Spleen (tissue), 11 donors: Measurements from ENCODE around the gene FBXL4. TPM values are rescaled to one million over a fixed set of nuclear protein-coding genes. Genes with fewer than 3 reads are reported as not detected.

ENCODE experiments used
- DNase-seq: peaks from one replicate; pipeline ENCODE4 v3.0.0-alpha.2; 2020
- H3K27ac ChIP-seq, 8 donors: fragments of 200-600 bp; sonication (generic) in 7 of 8; 1 replicate in 4 of 8; 2 replicates in 4 of 8; pipeline versions ENCODE4 v1.5.0 to v1.8.0; 2016 to 2021; ENCODE audit warnings: inconsistent platforms in 4 of 8, mild to moderate bottlenecking in 4 of 8, moderate library complexity in 1 of 8
- H3K27me3 ChIP-seq, 7 donors: fragments of 200-600 bp; sonication (generic) in 6 of 7; replicated peaks in 1 of 7; 1 replicate in 4 of 7; 2 replicates in 3 of 7; pipeline versions ENCODE4 v1.5.0 to v1.8.0; 2016 to 2021; ENCODE audit warnings: inconsistent platforms in 3 of 7, mild to moderate bottlenecking in 1 of 7
- H3K36me3 ChIP-seq, 6 donors: fragments of 200-600 bp; sonication (generic) in 5 of 6; 1 replicate in 4 of 6; 2 replicates in 2 of 6; pipeline versions ENCODE4 v1.5.0 to v1.8.0; 2016 to 2021; ENCODE audit warnings: inconsistent platforms in 2 of 6
- H3K4me1 ChIP-seq, 6 donors: fragments of 200-600 bp; sonication (generic) in 5 of 6; 1 replicate in 3 of 6; 2 replicates in 3 of 6; pipeline versions ENCODE4 v1.5.0 to v1.8.0; 2016 to 2021; ENCODE audit warnings: inconsistent platforms in 3 of 6
- H3K4me3 ChIP-seq, 8 donors: fragments of 200-600 bp; sonication (generic) in 7 of 8; 1 replicate in 4 of 8; 2 replicates in 4 of 8; pipeline versions ENCODE4 v1.5.0 to v1.8.0; 2016 to 2021; ENCODE audit warnings: inconsistent platforms in 4 of 8, mild to moderate bottlenecking in 4 of 8, moderate library complexity in 2 of 8
- H3K9me3 ChIP-seq, 8 donors: fragments of 200-600 bp; sonication (generic) in 7 of 8; 1 replicate in 4 of 8; 2 replicates in 4 of 8; pipeline versions ENCODE4 v1.5.0 to v1.8.0; 2016 to 2021; ENCODE audit warnings: inconsistent platforms in 4 of 8
- POLR2A ChIP-seq, 3 donors: fragments of 450-650 bp; IDR thresholded peaks; one replicate each; pipeline ENCODE4 v1.5.1; 2017; ENCODE audit warnings: antibody characterized with exemption in 3 of 3, mild to moderate bottlenecking in 1 of 3
- POLR2AphosphoS5 ChIP-seq, 3 donors: sonication (generic); formaldehyde crosslinking; IDR thresholded peaks; one replicate each; pipeline ENCODE4 v1.5.1; 2017; ENCODE audit warnings: antibody characterized with exemption in 3 of 3
- WGBS, 5 donors: extraction: QIAGEN DNeasy Blood & Tissue Kit in 3 of 5; methylation state at CpG; one replicate each; pipeline versions ENCODE4 v1.1.5 to v1.1.7; 2013 to 2018; 5-methylcytosine and 5-hydroxymethylcytosine counted together
- intact Hi-C: fragments of 100-400 bp; cut with DNase I; formaldehyde crosslinking; loops from one replicate; pipeline ENCODE4 v1.15.0; 2023; ENCODE audit warnings: low total_unique reads
- polyA plus RNA-seq, 3 donors: library from polyadenylated mRNA; stranded (reverse); fragments of 200-250 nt; gene quantifications; one replicate each; pipeline ENCODE4 v1.2.1, GENCODE V29; 2013
- total RNA-seq, 7 donors: library from RNA; depleted of rRNA in 3 of 7; stranded (reverse); fragments of >200 nt in 3 of 7; fragmentation: NEBNext Ultra II Directional in 4 of 7; extraction: Animal tissue kit (Norgen Biotek cat#: 25700) in 4 of 7; gene quantifications; one replicate each; pipeline versions ENCODE4 v1.1.0 to v1.2.1, GENCODE V29; 2016 to 2021
- TF ChIP-seq, protein P1 (sequence below), 11 experiments: fragments of 200-600 bp in 7 of 11; fragments of 450-650 bp in 4 of 11; sonication (generic) in 4 of 11; IDR thresholded peaks in 8 of 11; conservative IDR thresholded peaks in 3 of 11; 1 replicate in 7 of 11; 2 replicates in 4 of 11; pipeline versions ENCODE4 v1.4.0 to v1.8.0; 2016 to 2021; ENCODE audit warnings: antibody characterized with exemption in 11 of 11, inconsistent platforms in 4 of 11, mild to moderate bottlenecking in 1 of 11
- donor health status: healthy with polysubstance abuse.
- donor health status: DM: no; HTN: no; CAD: no; lungs with moderate emphysema.
- donor health status: DM: no; HTN: no; CAD: no.
- donor health status: Bipolar disorder and iron deficiency.
- donor health status: healthy.
- donor health status: DM: no; HTN: no; CAD: no.
- donor health status: DM: yes; HTN: yes; CAD: no.

Gene FBXL4
- total and polyA plus RNA-seq, 10 donors: 2.7 to 27.0 (median 19.1) TPM

DNA sequence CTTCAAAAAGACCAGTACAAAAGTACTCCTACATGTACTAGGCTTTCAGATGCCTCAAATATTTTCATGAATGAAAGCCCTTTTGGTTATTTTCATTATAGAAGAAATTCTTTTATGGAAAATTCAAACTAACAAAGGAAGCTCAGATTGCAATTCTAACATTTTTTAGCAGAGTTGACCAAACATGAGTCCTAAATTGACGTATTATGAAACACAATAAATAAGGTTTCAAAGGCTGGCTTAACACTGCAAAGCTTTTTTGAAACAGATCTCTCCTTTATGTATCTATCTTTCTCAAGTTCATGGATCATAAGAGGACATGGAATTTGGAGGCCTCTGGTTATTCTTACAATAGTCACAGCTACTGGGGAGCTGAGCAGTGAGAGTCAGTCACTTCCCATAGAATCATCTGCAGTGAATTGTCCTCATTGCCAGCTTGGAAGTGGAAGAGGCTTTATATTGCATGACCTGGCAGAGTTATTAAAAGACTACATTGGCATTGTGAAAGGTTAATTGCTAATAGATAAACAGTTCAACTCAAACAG, 38.4 kb upstream of the FBXL4 start:
- Histone ChIP-seq H3K27me3 (peaks cover 0 to 4% (median 0%) of the 10 kb centered on the region in 7 donors), H3K4me3 (no peak overlapping the region), H3K36me3 (no peaks in the 10 kb centered on the region), H3K9me3 (no peaks in the 10 kb centered on the region), H3K27ac (no peak overlapping the region), H3K4me1 (no peaks in the 10 kb centered on the region)
- WGBS, 5 donors: 81 to 97% (median 88%) methylated on average over 1 of the region's 1 CpG
- TF ChIP-seq POLR2AphosphoS5 (IDR thresholded peaks at IDR 0.05): no peak
- DNase-seq: no peak
- intact Hi-C loops: no loop called here

DNA sequence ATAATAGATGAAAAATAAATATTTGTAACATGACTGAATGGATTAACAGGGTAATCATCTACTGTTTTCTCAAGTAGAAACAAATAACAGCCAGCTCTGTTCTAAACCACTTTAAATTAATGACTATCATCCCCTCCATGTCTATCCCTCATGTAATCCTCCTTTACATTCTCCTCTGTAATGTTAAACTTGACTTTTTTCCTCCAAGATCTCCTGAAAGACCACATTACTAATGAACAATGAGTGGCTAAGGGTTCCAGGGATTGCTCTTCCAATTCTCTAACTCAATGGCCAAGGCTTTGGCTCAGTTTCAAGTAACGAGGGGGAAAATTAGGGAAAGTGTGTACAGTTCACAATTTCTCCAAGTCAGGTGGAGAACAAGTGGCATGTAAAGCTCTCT, 37.6 kb upstream of the FBXL4 start:
- WGBS, 5 donors: 72 to 87% (median 80%) methylated on average over 1 of the region's 1 CpG
- intact Hi-C loops: no loop called here
- H3K4me1 ChIP-seq: no peaks in the 10 kb centered on the region
- H3K36me3 ChIP-seq: no peaks in the 10 kb centered on the region
- H3K27ac ChIP-seq: no peak overlapping the region
- H3K27me3 ChIP-seq: peaks cover 0 to 4% (median 0%) of the 10 kb centered on the region in 7 donors
- DNase-seq: no peak
- H3K9me3 ChIP-seq: no peaks in the 10 kb centered on the region
- no peak overlapping the region for H3K4me3 ChIP-seq
- TF ChIP-seq, protein P1, sequence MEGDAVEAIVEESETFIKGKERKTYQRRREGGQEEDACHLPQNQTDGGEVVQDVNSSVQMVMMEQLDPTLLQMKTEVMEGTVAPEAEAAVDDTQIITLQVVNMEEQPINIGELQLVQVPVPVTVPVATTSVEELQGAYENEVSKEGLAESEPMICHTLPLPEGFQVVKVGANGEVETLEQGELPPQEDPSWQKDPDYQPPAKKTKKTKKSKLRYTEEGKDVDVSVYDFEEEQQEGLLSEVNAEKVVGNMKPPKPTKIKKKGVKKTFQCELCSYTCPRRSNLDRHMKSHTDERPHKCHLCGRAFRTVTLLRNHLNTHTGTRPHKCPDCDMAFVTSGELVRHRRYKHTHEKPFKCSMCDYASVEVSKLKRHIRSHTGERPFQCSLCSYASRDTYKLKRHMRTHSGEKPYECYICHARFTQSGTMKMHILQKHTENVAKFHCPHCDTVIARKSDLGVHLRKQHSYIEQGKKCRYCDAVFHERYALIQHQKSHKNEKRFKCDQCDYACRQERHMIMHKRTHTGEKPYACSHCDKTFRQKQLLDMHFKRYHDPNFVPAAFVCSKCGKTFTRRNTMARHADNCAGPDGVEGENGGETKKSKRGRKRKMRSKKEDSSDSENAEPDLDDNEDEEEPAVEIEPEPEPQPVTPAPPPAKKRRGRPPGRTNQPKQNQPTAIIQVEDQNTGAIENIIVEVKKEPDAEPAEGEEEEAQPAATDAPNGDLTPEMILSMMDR (IDR thresholded peaks at IDR 0.05 in 8 of 11, conservative IDR thresholded peaks at IDR 0.05 in 3 of 11): no peak
- no peak for TF ChIP-seq POLR2AphosphoS5 (IDR thresholded peaks at IDR 0.05)
- TF ChIP-seq POLR2A (IDR thresholded peaks at IDR 0.05): no peak

DNA sequence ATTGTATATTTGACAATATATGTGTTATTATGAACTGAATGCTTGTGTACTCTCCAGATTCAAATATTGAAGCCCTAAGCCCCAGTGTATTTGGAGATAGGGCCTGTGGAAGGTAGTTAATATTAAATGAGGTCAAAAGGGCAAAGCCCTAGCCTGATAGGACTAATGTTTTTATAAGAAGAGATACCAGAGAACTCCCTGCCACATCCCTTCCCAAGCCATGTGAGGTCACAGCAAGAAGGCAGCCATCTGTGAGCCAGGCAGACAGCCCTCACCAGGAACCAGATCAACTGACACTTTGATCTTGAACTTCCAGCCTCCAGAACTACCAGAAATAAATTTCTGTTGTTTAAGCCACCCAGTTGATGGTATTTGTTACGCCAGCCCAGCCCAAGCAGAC, 36.4 kb upstream of the FBXL4 start:
- no peak for DNase-seq
- no peaks in the 10 kb centered on the region for H3K4me1 ChIP-seq
- WGBS, 5 donors: 73 to 95% (median 82%) methylated on average over 1 of the region's 1 CpG
- no peak for TF ChIP-seq POLR2AphosphoS5 (IDR thresholded peaks at IDR 0.05)
- TF ChIP-seq POLR2A (IDR thresholded peaks at IDR 0.05): no peak
- TF ChIP-seq, protein P1 (IDR thresholded peaks at IDR 0.05 in 8 of 11, conservative IDR thresholded peaks at IDR 0.05 in 3 of 11): no peak
- no peak overlapping the region for H3K27ac ChIP-seq
- no peaks in the 10 kb centered on the region for H3K9me3 ChIP-seq
- H3K27me3 ChIP-seq: no peaks in the 10 kb centered on the region
- intact Hi-C loops: no loop called here
- H3K36me3 ChIP-seq: no peaks in the 10 kb centered on the region
- H3K4me3 ChIP-seq: no peak overlapping the region

DNA sequence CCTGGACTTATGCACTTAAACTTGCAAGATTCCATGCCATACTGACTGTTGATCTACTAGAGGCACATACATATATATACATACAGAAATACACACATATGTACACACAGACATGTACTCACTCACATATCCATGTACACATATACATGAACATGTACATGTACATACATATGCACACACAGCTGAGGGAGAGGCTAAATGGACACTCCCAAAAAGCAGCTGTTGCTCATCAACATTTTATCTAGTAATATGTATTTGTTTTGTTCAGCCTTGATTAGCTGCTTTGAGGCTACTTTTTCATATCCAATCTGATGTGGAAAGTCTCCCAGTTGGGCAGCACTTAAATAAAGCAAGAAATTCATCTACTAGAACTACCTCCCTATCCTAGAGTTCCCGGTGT, 33.7 kb upstream of the FBXL4 start:
- intact Hi-C loops: no loop called here
- WGBS, 5 donors: 89 to 100% (median 91%) methylated on average over 1 of the region's 1 CpG

More for the DNA sequence above, 33.7 kb upstream of the FBXL4 start:
- TF ChIP-seq POLR2AphosphoS5 (IDR thresholded peaks at IDR 0.05): no peak
- no peak for TF ChIP-seq POLR2A (IDR thresholded peaks at IDR 0.05)
- TF ChIP-seq, protein P1 (IDR thresholded peaks at IDR 0.05 in 8 of 11, conservative IDR thresholded peaks at IDR 0.05 in 3 of 11): no peak
- H3K4me3 ChIP-seq: no peak overlapping the region
- no peaks in the 10 kb centered on the region for H3K36me3 ChIP-seq
- peaks cover 0 to 23% (median 5%) of the 10 kb centered on the region in 6 donors for H3K4me1 ChIP-seq
- no peaks in the 10 kb centered on the region for H3K9me3 ChIP-seq
- H3K27ac ChIP-seq: no peak overlapping the region
- no peaks in the 10 kb centered on the region for H3K27me3 ChIP-seq
- no peak for DNase-seq
